ENCODE measurements around the gene TARS1.

The TARS1 gene

GRCh38 chr5:33488558-33489355 is 48.0 kb downstream of the TARS1 start:
- no peak overlapping the region for H3K4me3 ChIP-seq (ENCODE audit: control insufficient read depth, low read depth, low read length)
- no peak for TF ChIP-seq CTCF (IDR thresholded peaks at IDR 0.05; ENCODE audit: control insufficient read depth, insufficient read depth, low read depth, low read length, missing control alignments)
- DNase-seq (ENCODE audit: low read depth): no peak

GRCh38 chr5:33489481-33490067 is 48.8 kb downstream of the TARS1 start:
- no peak for TF ChIP-seq CTCF (IDR thresholded peaks at IDR 0.05; ENCODE audit: control insufficient read depth, insufficient read depth, low read depth, low read length, missing control alignments)
- H3K4me3 ChIP-seq (ENCODE audit: control insufficient read depth, low read depth, low read length): no peak overlapping the region
- no peak for DNase-seq (ENCODE audit: low read depth)

GRCh38 chr5:33490071-33490665 is 49.4 kb downstream of the TARS1 start:
- TF ChIP-seq CTCF (IDR thresholded peaks at IDR 0.05; ENCODE audit: control insufficient read depth, insufficient read depth, low read depth, low read length, missing control alignments): no peak
- no peak for DNase-seq (ENCODE audit: low read depth)
- H3K4me3 ChIP-seq (ENCODE audit: control insufficient read depth, low read depth, low read length): no peak overlapping the region

GRCh38 chr5:33491941-33492340 is 51.2 kb downstream of the TARS1 start:
- no peak for DNase-seq (ENCODE audit: low read depth)
- no peak overlapping the region for H3K4me3 ChIP-seq (ENCODE audit: control insufficient read depth, low read depth, low read length)
- no peak for TF ChIP-seq CTCF (IDR thresholded peaks at IDR 0.05; ENCODE audit: control insufficient read depth, insufficient read depth, low read depth, low read length, missing control alignments)

GRCh38 chr5:33494466-33494865 is 53.7 kb downstream of the TARS1 start:
- no peak overlapping the region for H3K4me3 ChIP-seq (ENCODE audit: control insufficient read depth, low read depth, low read length)
- no peak for TF ChIP-seq CTCF (IDR thresholded peaks at IDR 0.05; ENCODE audit: control insufficient read depth, insufficient read depth, low read depth, low read length, missing control alignments)
- DNase-seq (ENCODE audit: low read depth): no peak

- TF ChIP-seq CTCF (IDR thresholded peaks at IDR 0.05; ENCODE audit: control insufficient read depth, insufficient read depth, low read depth, low read length, missing control alignments): no peak
- no peak overlapping the region for H3K4me3 ChIP-seq (ENCODE audit: control insufficient read depth, low read depth, low read length)
- DNase-seq (ENCODE audit: low read depth): no peak
Observed at GRCh38 chr5:33501260-33501659, 60.5 kb downstream of the TARS1 start.
